Stimulated activated CD8-positive, alpha-beta memory T cell treated with anti-CD3 and anti-CD28 coated beads, Interleukin-7, amount 100 ng/mL, for 48 hours (primary cell): ENCODE data around the gene LALBA.
"Not testable (repeated sequence)": the region's sequence is repeated elsewhere in the genome, so short reads cannot be mapped to it uniquely, and the experiment has no call there.

Source experiments
- DNase-seq, 2 donors: peaks; one replicate each; pipeline ENCODE4 v3.0.0-alpha.2; 2020; ENCODE audit warnings: low read depth in 1 of 2; ENCODE audit errors: extremely low read depth in 1 of 2

LALBA gene

DNA sequence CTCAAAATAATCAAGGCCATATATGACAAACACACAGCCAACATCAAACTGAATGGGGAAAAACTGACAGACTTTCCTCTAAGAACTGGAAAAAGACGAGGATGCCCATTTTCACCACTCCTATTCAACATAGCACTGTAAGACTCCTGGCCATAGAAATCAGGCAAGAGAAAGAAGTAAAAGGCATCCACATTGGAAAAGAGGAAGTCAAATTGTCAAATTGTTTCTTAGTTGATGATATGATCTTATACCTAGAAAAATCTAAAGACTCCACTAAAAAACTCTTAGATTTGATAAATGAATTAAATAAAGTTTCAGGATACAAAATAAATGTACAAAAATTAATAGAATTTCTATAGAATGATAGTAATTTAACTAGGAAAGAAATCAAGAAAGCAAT lies 33.2 kb downstream of the LALBA start:
- no peak for DNase-seq

DNA sequence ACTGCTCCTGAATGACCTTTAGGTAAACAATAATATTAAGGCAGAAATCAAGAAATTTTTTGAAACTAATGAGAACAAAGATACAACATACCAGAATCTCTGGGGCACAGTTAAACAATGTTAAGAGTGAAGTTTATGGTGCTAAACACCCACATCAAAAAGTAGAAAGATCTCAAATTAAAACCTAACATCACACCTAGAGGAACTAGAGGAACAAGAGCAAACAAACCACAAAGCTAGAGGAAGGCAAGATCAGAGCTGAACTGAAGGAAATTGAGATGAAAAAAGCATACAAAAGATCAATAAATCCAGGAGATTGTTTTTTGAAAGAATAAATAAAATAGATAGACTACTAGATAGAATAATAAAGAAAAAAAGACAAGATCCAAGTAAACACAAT lies 37.2 kb downstream of the LALBA start:
- no peak for DNase-seq

DNA sequence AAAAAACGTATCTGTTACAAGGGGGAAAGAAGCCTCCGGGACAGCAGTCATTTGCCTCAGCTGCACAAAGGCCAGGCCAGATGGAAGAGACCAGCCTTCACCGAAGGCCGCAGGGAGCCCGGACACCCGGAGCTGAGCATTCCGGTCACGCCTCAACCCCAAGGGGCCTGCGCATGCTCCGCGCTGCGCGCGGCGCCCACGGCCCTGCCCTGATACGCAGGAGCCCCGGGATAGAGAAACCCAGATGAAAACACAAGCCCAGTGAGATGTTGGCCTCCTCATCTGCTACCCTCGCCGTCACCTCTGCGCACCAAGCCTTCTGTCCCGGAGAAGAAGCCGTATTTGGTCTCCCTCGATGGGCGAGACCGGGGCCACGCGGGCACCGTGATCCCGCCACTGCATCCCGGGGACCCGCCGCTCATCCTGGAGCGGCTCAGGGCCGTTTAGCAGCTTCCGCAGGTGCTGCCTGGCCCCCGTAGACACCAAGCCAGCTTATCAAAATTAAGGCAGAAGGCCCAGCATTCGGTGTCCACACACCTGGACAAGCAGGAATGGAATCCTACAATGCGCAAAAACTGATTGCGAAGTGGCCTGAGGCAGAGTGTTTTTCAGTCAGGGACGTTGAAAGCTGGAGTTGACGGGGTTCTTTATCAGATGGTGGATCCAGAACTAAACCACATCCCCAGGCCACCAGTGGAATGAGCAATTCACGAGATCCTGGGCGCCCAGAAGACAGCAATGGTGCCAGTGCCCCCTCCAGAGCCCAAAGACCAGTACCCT lies 41.8 kb downstream of the LALBA start:
- DNase-seq = no peak

DNA sequence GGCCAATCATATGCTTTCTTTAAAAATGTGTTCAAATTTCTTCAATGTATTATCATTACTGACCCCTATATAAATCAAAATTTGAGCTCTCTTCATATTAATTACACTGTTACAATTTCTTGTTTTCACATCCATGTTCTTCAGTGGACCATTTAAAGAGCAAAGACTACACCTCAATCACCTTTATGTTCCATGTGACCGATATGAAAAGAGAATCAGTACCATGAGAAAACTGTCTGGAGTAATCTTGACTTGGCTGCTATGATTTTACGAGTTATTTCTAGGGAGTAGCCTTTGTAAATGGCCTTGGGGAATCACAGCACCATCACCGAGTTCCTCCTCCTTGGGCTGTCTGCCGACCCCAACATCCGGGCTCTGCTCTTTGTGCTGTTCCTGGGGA lies 44.5 kb downstream of the LALBA start, which contains the start of gene OR8S1:
Gene OR8S1 (plus strand): TSS at position 301 of the 400 bp plus-strand sequence. CDS start 0 bp downstream, at position 301.
- no peak for DNase-seq

DNA sequence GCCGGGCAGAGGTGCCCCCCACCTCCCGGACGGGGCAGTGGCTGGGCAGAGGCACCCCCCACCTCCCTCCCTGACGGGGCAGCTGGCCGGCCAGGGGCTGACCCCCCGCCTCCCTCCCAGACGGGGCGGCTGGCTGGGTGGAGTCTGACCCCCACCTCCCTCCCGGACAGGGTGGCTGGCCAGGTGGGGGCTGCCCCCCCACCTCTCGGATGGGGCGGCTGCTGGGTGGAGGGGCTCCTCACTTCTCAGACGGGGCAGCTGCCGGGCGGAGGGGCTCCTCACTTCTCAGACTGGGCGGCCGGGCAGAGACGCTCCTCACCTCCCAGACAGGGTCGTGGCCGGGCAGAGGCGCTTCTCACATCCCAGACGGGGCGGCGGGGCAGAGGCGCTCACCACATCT lies 49.5 kb downstream of the LALBA start:
- DNase-seq = not testable (repeated sequence)
